KBM-7 (cell line): ENCODE results near the gene POTEH.
"Not testable (repeated sequence)": the region's sequence is repeated elsewhere in the genome, so short reads cannot be mapped to it uniquely, and the experiment has no call there.

ENCODE experiments used
- DNase-seq: peaks from one replicate; pipeline ENCODE4 v3.0.0-alpha.2; 2015
- in situ Hi-C: fragments of 300-500 bp; cut with MboI; formaldehyde crosslinking; loops from 2 replicates; pipeline ENCODE4 v1.14.3; 2020; ENCODE audit warnings: low sequenced_read_pairs, low pct_unique_long_range_greater_than_20kb, mixed read lengths

The POTEH gene

DNA sequence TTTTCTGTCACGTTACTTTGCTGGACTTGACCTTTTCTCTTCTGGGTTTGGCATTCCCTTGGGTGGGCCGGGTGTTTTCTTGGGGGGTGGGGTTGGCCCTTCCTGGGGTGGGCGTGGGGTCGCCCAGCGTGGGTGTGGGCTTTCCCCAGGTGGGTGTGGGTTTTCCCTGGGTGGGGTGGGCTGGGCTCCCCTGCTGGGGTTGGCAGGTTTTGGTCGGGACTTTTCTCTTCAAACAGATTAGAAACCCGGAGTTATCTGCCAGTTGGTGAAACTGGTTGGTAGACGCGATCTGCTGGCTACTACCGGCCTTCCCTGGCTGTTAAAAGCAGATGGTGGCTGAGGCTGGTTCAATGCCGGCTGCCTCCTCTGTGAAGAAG lies at the start of gene POTEH:
Gene POTEH (plus strand): TSS at position 278 of the 377 bp plus-strand sequence. CDS start 52 bp downstream, at position 330.
- DNase-seq, in situ Hi-C loops: not testable (repeated sequence)

- in situ Hi-C loops, DNase-seq: not testable (repeated sequence)
These were observed 47.5 kb upstream of the POTEH start for GRCh38 chr22:15642288-15642861.

DNA sequence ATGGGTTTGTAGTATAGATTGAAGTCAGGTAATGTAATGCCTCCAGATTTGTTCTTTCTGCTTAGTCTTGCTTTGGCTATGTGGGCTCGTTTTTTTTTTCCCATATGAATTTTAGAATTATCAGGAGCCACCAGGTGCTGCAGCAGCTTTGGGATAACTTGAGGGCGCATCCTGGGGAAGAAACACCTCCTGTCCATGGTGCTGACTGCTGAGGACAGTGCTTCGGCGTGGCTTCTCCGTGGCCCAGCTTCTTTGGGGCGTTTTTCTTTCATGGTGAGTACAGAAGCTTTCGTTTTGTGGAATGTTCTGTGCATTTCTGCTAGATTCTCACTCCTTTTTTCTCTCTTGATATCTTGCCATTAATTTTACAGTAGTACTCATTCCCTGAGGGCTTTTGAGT lies 37.9 kb upstream of the POTEH start:
- in situ Hi-C loops, DNase-seq: not testable (repeated sequence)

DNA sequence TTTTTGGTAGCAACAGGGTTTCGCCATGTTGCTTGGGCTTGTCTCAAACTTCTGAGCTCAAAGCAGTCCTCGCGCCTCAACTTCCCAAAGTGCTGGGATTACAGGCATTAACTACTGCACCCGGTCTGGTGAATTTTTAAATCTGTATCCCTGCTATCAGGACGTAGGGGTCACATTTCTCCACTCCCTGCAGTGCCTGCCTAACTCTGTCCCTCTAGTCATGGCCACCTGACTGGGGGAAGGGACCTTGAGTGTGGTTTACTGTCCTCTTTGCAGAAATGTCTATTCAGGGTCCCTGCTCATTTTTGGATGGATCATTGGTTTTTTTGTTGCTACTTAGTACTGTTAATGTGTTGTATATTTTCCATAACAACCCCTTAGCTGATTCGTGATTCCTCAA lies 37.1 kb upstream of the POTEH start:
- DNase-seq, in situ Hi-C loops: not testable (repeated sequence)

DNA sequence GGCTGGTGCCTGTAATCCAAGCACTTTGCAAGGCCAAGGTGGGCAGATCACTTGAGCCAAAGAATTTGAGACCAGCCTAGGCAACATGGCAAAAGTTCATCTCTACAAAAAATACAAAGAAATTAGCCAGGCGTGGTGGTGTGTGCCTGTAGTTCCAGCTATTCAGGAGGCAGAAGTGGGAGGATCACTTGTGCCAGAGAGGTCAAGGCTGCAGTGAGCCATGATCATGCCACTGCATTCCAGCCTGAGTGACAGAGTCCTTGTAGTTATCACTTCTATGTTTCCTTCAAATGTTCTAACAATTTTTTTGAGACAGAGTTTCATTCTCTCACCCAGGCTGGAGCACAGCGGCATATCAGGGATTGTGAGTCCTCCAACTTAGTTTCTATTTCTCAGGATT lies 36.6 kb upstream of the POTEH start:
- DNase-seq, in situ Hi-C loops: not testable (repeated sequence)

DNA sequence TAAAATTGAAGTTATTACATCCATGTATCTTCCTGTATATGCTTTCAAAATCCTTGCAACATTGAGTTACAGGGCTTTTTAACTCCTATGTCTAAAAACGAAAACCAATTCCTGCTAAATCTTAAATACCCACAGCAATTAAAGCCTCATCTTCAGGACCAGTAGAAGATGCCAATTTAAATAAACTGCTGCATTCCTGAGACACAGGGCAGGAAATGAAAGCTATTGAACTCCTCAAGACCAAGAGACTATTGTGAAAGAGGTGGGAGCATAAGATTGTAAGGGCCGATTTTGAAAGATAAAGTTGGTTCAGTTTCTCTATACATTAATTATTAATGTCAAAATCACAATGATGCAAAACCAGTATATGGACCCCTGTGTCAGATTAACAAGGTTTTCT lies 28.7 kb upstream of the POTEH start:
- DNase-seq, in situ Hi-C loops: not testable (repeated sequence)

GRCh38 chr22:15664682-15665081 lies 25.1 kb upstream of the POTEH start:
- in situ Hi-C loops, DNase-seq: not testable (repeated sequence)

- DNase-seq, in situ Hi-C loops: not testable (repeated sequence)
These were observed 24.3 kb upstream of the POTEH start for GRCh38 chr22:15665478-15665877.

DNA sequence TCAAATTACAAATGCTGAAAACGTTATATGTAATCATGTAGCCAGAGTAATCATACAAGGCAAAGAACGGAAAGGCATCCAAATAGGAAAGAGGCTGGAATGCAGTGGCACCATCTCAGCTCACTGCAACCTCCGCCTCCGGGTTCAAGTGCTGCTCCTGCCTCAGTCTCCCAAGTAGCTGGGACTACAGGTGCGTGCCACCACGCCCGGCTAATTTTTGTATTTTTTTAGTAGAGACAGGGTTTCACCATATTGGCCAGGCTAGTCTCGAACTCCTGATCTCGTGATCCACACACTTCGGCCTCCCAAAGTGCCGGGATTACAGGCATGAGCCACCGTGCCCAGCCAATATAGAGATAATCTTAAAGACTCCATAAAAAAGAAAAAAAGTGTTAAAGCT lies 20.4 kb upstream of the POTEH start:
- DNase-seq, in situ Hi-C loops: not testable (repeated sequence)

DNA sequence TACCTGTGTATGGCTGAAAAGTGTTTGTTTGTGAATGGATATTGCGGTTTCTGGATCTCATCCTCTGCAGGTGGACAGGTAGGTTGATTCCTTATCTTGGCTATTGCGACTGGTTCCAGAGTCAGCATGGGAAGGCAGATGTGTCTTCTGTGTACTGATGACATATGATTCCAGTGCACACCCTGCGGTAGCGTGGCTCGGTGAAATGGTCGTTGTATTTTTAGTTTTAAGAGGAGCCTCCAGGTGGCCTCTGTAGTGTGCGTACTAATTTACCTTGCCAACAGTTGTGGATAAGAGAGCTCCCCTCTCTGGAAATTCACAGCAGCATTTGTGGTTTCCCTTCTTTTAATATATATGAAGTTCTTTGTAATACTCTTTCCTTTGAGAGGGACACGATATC lies 10.1 kb upstream of the POTEH start:
- in situ Hi-C loops, result not testable (repeated sequence)

DNA sequence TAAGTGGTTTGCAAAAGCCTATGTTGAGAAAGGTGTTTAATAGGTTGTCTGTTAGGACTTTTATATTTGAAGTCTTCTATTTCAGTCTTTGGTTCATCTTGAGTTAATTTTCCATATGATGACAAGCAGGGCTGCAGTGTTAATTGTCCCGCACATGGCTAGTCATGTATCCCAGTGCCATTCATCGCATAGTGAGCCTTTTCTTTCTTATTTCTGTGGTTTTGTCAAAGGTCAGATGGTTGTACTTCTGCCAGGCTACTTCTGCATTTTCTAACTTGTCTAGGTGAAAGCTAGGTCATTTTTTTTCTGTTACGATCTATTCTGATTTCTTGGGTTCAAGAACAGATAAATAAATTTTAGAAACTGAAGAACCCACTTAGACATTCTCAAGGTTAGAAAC lies 5.7 kb upstream of the POTEH start:
- in situ Hi-C loops, result not testable (repeated sequence)

More for the DNA sequence above, 10.1 kb upstream of the POTEH start:
- not testable (repeated sequence) for DNase-seq

GRCh38 chr22:15684695-15685094 lies 5.1 kb upstream of the POTEH start:
- DNase-seq, in situ Hi-C loops: not testable (repeated sequence)

More for the DNA sequence above, 5.7 kb upstream of the POTEH start:
- not testable (repeated sequence) for DNase-seq

DNA sequence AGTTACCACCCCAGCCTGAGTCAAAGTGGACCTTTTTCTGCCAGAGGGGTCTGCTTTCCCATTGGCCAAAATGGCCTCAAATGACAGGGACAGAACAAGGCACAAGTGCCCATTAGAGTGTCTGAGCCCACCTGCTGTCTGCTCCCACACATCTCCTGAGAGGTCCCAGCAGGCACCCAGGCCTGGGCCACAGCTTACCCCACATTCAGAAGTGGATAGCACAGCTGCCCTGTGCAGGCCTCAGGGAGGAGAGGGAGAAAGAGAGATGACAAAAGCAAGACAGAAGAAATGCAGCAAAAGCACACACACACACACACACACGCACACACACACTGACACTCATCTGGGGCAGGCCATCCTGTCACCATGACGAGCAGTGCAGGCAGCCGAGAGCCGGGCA lies 4.2 kb upstream of the POTEH start:
- in situ Hi-C loops, DNase-seq: not testable (repeated sequence)

DNA sequence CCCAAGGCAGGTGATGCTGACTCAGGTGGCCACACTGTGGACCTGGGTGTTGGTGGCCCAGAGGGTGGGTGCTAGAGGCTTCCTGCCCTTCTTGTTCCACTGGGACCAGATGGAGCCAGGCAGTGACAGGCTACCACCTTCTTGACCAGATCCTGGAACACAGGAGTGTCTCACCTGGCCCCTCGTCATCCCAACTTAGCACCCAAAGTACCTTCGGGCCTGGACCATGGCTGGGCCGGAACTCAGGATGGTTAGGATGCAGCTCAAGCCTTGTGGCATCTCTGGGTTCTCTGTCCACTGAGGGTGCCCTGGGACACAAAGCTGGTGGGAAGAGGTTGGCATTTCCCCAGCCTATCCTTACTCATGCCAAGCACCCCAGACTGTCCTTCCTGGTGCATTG lies 2.7 kb upstream of the POTEH start:
- in situ Hi-C loops, DNase-seq: not testable (repeated sequence)

DNA sequence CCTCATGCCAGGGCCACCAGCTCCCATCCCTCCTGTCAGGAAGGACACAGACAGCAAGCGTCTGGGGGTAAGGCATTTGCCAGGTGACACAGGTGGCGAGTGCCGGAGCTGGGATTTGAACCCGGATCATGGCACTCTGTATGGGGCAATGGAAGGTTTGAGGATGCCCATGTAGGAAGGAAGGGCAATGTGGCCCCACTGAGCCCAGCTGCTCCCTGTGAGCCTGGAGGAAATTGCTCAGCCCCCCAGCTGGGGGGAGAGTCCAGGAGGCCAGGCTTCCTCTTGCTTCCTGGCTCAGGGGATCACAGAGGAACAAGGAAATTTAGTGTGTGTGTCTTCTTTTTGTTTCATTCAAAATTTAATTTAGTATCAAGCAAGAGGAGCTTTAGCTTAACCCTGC lies 2.1 kb upstream of the POTEH start:
- in situ Hi-C loops, DNase-seq: not testable (repeated sequence)

GRCh38 chr22:15688090-15688489 lies 1.7 kb upstream of the POTEH start:
- in situ Hi-C loops, DNase-seq: not testable (repeated sequence)

DNA sequence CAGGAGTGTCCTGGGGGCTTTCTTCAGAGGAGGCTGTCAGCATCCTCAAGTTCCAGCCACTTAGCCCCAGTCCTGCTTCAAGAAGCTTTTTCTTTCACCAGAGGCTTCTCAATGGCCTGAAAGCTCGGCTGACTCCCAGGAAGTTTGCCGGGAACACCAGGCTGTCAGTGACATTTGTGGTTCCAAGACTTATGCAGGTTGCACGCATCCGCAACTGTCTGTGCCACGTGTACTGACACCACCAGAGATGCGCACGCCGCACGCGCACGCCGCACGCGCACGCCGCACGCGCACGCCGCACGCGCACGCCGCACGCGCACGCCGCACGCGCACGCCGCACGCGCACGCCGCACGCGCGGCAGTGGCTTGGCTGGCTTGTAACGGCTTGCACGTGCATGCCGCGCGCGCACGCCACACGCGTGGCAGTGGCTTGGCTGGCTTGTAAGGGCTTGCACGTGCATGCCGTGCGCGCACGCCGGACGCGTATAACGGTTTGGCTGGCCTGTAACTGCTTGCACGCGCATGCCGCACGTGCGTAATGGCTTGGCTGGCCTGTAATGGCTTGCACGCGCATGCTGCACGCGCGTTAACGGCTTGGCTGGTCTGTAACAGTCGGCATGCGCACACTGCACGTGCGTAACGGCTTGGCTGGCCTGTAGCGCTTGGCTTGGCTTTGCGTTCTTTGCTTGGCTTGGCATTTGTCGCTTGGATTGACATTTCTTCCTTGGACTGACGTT lies 646 bp upstream of the POTEH start:
- in situ Hi-C loops, DNase-seq: not testable (repeated sequence)

DNA sequence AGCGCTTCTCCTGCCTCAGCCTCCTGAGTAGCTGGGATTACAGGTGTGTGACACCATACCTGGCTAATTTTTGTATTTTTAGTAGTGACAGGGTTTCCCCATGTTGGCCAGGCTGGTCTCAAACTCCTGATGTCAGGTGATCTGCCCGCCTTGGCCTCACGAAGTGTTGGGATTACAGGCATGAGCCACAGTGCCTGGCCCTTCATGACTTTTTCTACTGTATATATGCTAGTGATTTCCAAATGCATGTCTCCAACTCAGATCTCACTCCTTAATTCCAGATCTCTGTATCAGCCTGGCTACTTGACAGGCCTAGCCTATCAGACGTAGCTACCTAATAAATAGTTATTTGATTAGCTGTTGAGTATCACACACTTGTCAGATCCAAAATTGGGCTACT lies 23.8 kb downstream of the POTEH start:
- DNase-seq, in situ Hi-C loops: not testable (repeated sequence)

DNA sequence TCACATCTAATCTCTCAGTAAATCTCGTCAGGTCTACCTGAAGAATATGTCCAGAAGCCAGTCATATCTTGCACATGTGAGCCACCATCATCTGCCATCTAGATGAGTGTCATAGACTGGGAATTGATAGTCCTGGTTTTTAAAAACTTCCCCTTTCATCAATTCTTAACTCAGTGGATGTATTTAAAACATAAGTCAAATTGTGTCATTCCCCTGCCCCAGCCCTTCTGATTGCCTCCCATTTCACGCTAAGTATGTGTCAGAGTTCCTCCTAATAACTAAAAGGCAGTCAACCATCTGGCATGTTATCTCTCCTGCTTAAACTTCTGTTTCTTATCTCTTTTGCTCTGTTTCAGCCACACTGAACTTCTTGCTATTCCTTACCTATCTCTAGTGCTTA lies 24.3 kb downstream of the POTEH start:
- in situ Hi-C loops, DNase-seq: not testable (repeated sequence)

DNA sequence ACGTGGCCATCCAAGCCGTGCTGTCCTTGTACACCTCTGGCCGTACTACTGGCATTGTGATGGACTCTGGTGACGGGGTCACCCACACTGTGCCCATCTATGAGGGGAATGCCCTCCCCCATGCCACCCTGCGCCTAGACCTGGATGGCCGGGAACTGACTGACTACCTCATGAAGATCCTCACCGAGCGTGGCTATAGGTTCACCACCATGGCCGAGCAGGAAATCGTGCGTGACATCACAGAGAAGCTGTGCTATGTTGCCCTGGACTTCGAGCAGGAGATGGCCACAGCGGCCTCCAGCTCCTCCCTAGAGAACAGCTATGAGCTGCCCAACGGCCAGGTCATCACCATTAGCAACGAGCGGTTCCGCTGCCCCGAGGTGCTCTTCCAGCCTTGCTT lies 32.1 kb downstream of the POTEH start:
- in situ Hi-C loops, DNase-seq: not testable (repeated sequence)
